Colon (tissue), 2 donors: ENCODE results near the gene STX7.

Experiments
- FAIRE-seq: peaks from 2 replicates; lab custom pipeline; 2012; peaks lifted over from hg19 to GRCh38; lab: Jason Lieb, UNC
- donor health status: control.
- donor health status: control.

Gene STX7

GRCh38 chr6:132476688-132477087, 36.2 kb downstream of the STX7 start:
- no peak for FAIRE-seq

DNA sequence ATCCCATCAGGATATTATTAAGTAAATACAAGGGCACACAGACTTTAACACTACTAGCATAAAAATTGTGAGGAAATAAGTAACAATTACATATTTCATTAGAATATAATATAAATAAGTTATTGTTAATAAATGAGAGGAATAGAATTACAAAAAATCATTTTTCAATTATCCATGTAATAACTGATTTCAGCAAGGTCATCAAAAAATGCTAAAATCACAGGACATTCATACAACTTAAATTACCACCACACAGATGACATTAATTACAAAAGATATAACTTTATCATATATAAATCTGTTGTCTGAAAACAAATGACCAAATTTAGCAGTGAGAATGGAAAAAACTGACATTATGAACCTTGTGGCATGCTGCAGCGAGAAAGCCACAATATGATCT, 37.0 kb downstream of the STX7 start:
- no peak for FAIRE-seq

DNA sequence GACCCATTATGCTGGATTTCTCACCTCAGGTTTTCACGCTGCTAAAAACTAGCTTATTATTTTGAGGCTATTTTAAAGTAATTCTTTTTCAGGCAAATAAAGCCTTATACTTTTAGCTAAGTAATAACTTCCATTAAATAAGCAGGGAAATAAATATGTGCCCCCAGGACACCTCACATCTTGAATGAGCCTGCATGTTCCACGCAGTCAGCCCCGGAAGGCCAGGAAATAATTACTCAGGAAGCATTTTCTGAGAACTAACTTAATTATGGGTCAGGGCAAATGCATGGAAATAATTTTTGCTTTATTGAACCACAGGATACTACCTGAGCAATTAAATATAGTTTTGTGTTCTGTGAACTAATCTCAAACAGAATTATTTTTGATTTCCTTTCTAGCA, 41.1 kb downstream of the STX7 start:
- no peak for FAIRE-seq

- no peak for FAIRE-seq
These were observed 46.0 kb downstream of the STX7 start for GRCh38 chr6:132466952-132467351.

GRCh38 chr6:132465530-132466485, 47.1 kb downstream of the STX7 start:
- no peak for FAIRE-seq

DNA sequence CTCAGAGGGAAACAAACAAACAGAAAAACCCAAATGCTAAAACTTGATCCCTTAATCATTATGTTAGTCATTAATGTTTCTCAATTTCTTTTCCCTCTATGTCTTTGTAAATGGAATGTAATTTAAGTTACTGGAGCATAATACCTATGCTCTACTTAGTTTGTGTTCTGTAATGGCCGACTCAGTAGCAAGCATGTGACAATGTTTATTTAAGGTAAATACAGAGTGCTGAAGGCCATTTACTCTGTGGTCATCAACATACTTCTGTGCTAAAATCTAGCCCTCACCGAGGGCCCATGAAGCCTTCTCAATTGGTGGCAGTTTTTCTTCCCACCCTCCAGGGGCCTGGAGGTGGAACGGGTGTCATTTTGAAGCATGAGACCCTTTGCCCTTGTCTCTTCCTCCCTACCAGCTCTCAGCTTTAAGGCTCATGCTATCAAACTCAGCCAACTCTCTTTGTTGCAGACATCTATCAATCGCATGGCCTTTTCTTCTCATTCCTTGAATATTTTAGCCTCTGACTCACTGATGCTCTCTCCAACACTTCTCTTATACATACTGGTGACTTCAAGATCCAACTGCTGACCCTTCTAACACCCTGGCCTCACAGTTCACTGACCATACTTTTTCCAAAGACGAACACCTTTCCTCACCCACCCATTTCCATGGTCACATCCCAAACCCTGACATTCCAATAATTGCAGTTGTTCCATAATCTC, 48.2 kb downstream of the STX7 start:
- no peak for FAIRE-seq

DNA sequence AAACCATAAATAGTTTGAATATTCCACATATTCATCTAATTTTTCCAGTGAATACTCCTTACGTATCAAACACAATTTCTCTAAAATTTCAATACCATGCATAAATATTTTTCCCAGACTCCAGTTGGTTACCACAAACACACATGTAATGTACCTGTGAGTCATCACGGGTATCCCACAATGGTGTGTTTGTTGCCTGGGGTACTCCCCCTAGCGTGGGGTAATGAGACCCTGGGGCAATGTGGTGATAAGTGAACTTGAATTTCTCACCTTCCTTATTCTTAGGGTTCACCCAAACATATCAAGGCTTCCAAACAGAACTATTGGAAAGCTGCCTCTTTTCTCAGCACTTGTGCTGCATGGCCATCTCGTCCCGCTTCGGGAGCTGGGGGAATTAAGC, 51.0 kb downstream of the STX7 start:
- FAIRE-seq, result no peak

- FAIRE-seq, result no peak
These were observed 53.3 kb downstream of the STX7 start for GRCh38 chr6:132459605-132459952.

GRCh38 chr6:132458887-132459604, 53.9 kb downstream of the STX7 start:
- no peak for FAIRE-seq

- no peak for FAIRE-seq
These were observed 56.2 kb downstream of the STX7 start for GRCh38 chr6:132456700-132457143.

DNA sequence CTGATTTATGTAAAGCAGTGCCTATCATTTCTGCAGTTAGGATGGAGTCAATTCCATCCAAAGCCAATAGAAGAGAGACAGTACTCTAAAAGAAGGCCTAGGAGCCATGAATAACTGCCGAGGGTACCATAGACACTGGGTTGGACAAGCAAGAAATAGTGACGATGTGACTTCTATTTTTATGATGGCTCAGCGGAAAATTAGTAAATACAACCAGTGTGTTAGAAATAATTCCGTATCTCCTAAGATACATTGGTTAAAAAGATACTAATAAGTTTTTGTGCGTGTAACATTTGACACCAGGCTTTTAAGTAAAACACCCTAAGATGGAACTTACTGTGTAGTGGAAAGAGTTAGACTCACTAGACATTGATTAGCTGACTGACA, 66.1 kb downstream of the STX7 start:
- FAIRE-seq, result no peak

GRCh38 chr6:132446141-132446854, 66.6 kb downstream of the STX7 start:
- FAIRE-seq, result no peak

DNA sequence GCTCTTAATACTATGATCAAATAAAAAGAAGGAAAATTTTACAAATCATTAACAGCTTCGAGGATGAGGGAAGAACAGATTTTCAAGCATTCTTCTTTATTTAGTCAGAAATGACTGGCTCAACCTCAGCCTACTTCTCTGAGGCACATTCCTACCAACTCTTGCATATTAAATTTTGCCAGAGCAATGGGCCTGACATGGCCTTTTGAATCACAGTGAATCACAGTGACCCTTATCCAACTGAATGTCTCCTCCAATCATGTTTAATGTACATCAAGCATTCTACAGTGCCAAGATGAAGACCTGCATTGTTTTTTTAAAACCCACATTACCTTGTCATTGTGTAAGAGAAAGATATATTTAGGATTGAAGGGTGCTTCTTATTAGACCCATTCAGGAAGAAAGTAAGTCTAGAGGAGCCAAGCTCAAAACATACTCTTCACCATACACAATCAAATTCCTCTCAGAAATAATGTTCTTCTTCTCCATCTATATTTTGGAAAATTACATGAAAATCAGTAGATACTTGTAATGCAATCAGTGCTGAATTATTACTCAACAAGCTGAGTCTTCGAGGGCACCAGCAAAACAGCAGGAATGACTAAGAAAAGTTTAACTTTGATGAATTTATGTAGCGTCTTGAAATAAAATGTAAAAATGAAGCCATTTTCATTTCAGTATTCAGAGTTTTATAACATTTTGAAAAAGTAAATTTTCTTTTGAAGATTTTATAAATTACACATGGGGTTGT, 67.5 kb downstream of the STX7 start:
- no peak for FAIRE-seq

DNA sequence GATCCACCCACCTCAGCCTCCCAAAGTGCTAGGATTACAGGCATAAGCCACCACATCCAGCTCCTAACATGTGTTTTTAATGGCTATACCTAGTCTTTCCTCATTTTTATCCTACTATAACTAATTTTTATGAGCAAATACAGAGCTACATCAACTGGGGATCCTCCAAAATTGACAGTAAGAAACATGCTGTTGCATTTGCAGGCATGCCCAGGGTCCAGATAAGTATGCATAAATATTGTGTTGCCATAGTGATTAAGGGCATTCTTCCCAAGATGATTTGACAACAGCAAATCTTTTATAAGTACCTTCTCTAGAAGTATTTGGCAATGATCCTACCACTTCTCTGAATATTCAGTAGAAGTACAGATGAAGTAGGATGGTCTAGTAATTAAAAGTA, 69.7 kb downstream of the STX7 start:
- no peak for FAIRE-seq

- FAIRE-seq, result no peak
These were observed 82.8 kb downstream of the STX7 start for GRCh38 chr6:132430110-132430509.

- no peak for FAIRE-seq
These were observed 87.7 kb downstream of the STX7 start for GRCh38 chr6:132425176-132425575.

- FAIRE-seq, result no peak
These were observed 89.1 kb downstream of the STX7 start for GRCh38 chr6:132423839-132424238.

DNA sequence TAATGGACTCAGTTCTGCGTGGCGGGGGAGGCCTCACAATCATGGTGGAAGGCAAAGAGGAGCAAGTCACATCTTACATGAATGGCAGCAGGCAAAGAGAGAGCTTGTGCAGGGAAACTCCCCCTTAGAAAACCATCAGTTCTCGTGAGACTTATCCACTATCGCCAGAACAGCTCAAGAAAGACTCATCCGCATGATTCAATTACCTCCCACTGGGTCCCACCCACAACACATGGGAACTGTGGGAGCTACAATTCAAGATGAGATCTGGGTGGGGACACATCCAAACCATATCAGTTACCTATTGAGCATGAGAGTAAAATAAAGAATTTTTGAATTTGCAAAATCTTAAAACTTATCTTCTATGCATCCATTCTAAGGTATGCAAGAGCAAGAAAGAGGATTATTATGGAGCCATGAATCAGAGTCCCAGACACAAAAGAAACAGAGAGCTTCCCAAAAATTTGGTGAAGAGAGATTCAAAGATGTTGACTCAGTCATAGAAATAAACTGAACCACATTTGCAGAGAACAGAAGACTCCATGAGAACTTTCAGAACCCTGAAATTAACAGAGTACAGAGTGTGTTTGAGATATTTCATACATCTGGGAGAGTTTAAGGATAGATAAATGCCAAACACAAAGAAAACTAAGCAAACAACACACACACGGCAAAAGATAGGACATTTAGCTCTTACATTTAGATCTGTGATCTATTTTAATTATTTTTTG, 94.5 kb downstream of the STX7 start:
- FAIRE-seq, result no peak

GRCh38 chr6:132414761-132415160, 98.2 kb downstream of the STX7 start:
- no peak for FAIRE-seq

- no peak for FAIRE-seq
These were observed 98.6 kb downstream of the STX7 start for GRCh38 chr6:132414322-132414721.

GRCh38 chr6:132413499-132413802, 99.5 kb downstream of the STX7 start:
- no peak for FAIRE-seq
